SK-N-SH (cell line): ENCODE measurements around the gene LRRC32. TPM values are rescaled to one million over a fixed set of nuclear protein-coding genes. Genes with fewer than 3 reads are reported as not detected.

ENCODE experiments used
- CTCF ChIA-PET: fragments of 300-600, 350-600 bp; formaldehyde crosslinking; extraction: SDS; loops from one replicate; lab custom pipeline; 2021; lab: Yijun Ruan, JAX
- POLR2A ChIA-PET: fragments of 350-600 bp; sonication (Branson Sonifier 250); formaldehyde crosslinking; extraction: SDS; loops from one replicate; lab custom pipeline; 2020; ENCODE audit warnings: antibody characterized with exemption, inconsistent platforms; lab: Yijun Ruan, JAX
- DNase-seq: peaks from one replicate; pipeline ENCODE4 v3.0.0; 2012
- H2AFZ ChIP-seq: fragments of 200-600 bp; sonication (generic); 2 replicates; pipeline ENCODE4 v1.8.1; 2016; ENCODE audit warnings: antibody characterized with exemption, mild to moderate bottlenecking, low read depth
- H3F3A ChIP-seq: fragments of 200-600 bp; sonication (generic); replicated peaks from 2 replicates; pipeline ENCODE3; 2016; ENCODE audit warnings: antibody characterized with exemption, mild to moderate bottlenecking; ENCODE audit not compliant: insufficient read depth
- H3K27ac ChIP-seq, 2 experiments: fragments of 200-500 bp in 1 of 2; fragments of 200-600 bp in 1 of 2; sonication (Bioruptor generic) in 1 of 2; sonication (generic), shearing (Covaris generic) in 1 of 2; 2 replicates each; pipeline versions ENCODE4 v1.5.1 to v1.6.1; 2014 to 2016; ENCODE audit warnings: low read depth in 2 of 2, inconsistent platforms in 1 of 2, low read length in 1 of 2, mild to moderate bottlenecking in 1 of 2, mixed read lengths in 1 of 2
- H3K27me3 ChIP-seq: fragments of 200-600 bp; sonication (generic), shearing (Covaris generic); 2 replicates; pipeline ENCODE4 v1.6.1; 2016; ENCODE audit warnings: mixed run types; ENCODE audit not compliant: insufficient read depth
- H3K36me3 ChIP-seq, 2 experiments: fragments of 200-500 bp in 1 of 2; fragments of 200-600 bp in 1 of 2; sonication (Bioruptor generic) in 1 of 2; sonication (generic) in 1 of 2; replicated peaks in 1 of 2; 2 replicates each; pipeline versions ENCODE3 to v1.5.1; 2014 to 2016; ENCODE audit warnings: low read length in 1 of 2, mild to moderate bottlenecking in 1 of 2; ENCODE audit not compliant: insufficient read depth in 2 of 2, control insufficient read depth in 1 of 2
- H3K4me1 ChIP-seq, 2 experiments: fragments of 200-500 bp in 1 of 2; fragments of 200-600 bp in 1 of 2; sonication (Bioruptor generic) in 1 of 2; sonication (generic), shearing (Covaris generic) in 1 of 2; 2 replicates each; pipeline versions ENCODE4 v1.5.1 to v1.6.1; 2014 to 2016; ENCODE audit warnings: low read depth in 1 of 2, low read length in 1 of 2, mixed run types in 1 of 2; ENCODE audit not compliant: insufficient read depth in 2 of 2, control insufficient read depth in 1 of 2
- H3K4me2 ChIP-seq: fragments of 200-600 bp; sonication (generic), shearing (Covaris generic); 2 replicates; pipeline ENCODE4 v1.6.1; 2017; ENCODE audit warnings: mixed run types
- H3K4me3 ChIP-seq, 2 experiments: fragments of 200-500 bp in 1 of 2; fragments of 200-600 bp in 1 of 2; sonication (Bioruptor generic) in 1 of 2; sonication (generic), shearing (Covaris generic) in 1 of 2; 2 replicates each; pipeline versions ENCODE4 v1.5.1 to v1.8.1; 2014 to 2016; ENCODE audit warnings: low read depth in 2 of 2, inconsistent platforms in 1 of 2, low read length in 1 of 2, mild to moderate bottlenecking in 1 of 2, mixed read lengths in 1 of 2, moderate library complexity in 1 of 2
- H3K79me2 ChIP-seq: fragments of 200-600 bp; sonication (generic); 2 replicates; pipeline ENCODE4 v1.8.1; 2017; ENCODE audit warnings: mild to moderate bottlenecking; ENCODE audit not compliant: insufficient read depth
- H3K9ac ChIP-seq: fragments of 200-600 bp; sonication (generic); 2 replicates; pipeline ENCODE4 v1.6.1; 2017; ENCODE audit warnings: mixed run types
- H3K9me2 ChIP-seq: fragments of 200-600 bp; sonication (generic); 2 replicates; pipeline ENCODE4 v1.6.1; 2017; ENCODE audit warnings: mixed run types
- H3K9me3 ChIP-seq: fragments of 200-600 bp; sonication (generic); 2 replicates; pipeline ENCODE4 v1.6.1; 2017; ENCODE audit warnings: mixed run types, mild to moderate bottlenecking, moderate library complexity
- H4K20me1 ChIP-seq: fragments of 200-600 bp; sonication (generic); 2 replicates; pipeline ENCODE4 v1.6.1; 2017; ENCODE audit warnings: mild to moderate bottlenecking, mixed run types; ENCODE audit not compliant: insufficient read depth
- FOSL2 ChIP-seq: IDR thresholded peaks from 2 replicates; pipeline ENCODE4 v1.4.0; 2012; ENCODE audit warnings: low read depth, mild to moderate bottlenecking, moderate library complexity, borderline replicate concordance
- FOXM1 ChIP-seq: IDR thresholded peaks from 2 replicates; pipeline ENCODE4 v1.4.0; 2012; ENCODE audit warnings: low read depth, mild to moderate bottlenecking
- MEF2A ChIP-seq: IDR thresholded peaks from 2 replicates; pipeline ENCODE4 v1.4.0; 2012; ENCODE audit warnings: low read depth, borderline replicate concordance
- RAD21 ChIP-seq: IDR thresholded peaks from 2 replicates; pipeline ENCODE4 v1.6.1; 2012; ENCODE audit warnings: mild to moderate bottlenecking, low read length
- RCOR1 ChIP-seq: fragments of 150-350 bp; IDR thresholded peaks from 2 replicates; pipeline ENCODE4 v1.6.1; 2017; ENCODE audit warnings: antibody characterized with exemption, low read length
- REST ChIP-seq: IDR thresholded peaks from 2 replicates; pipeline ENCODE4 v1.6.1; 2012; ENCODE audit warnings: mild to moderate bottlenecking, low read depth, low read length, moderate library complexity
- SIN3A ChIP-seq: IDR thresholded peaks from 2 replicates; pipeline ENCODE4 v1.6.1; 2012; ENCODE audit warnings: low read depth, mild to moderate bottlenecking, low read length, moderate library complexity, borderline replicate concordance
- SMC3 ChIP-seq: IDR thresholded peaks from 2 replicates; pipeline ENCODE4 v1.6.1; 2012; ENCODE audit warnings: low read depth, low read length, improper control_type of control experiment
- TAF1 ChIP-seq: IDR thresholded peaks from 2 replicates; pipeline ENCODE4 v1.6.1; 2012; ENCODE audit warnings: low read depth, mild to moderate bottlenecking, low read length, moderate library complexity, borderline replicate concordance
- USF1 ChIP-seq: IDR thresholded peaks from 2 replicates; pipeline ENCODE4 v1.4.0; 2012; ENCODE audit warnings: low read depth, borderline replicate concordance
- WGBS: methylation state at CpG from one replicate; pipeline ENCODE4 v1.1.6; 2017; ENCODE audit warnings: low lambda C conversion rate; 5-methylcytosine and 5-hydroxymethylcytosine counted together
- polyA plus RNA-seq, 3 experiments: library from polyadenylated mRNA; depleted of rRNA; stranded (reverse); fragments of >200 nt; gene quantifications; 2 replicates each; pipeline ENCODE4 v1.2.3, GENCODE V29; 2012
- TF ChIP-seq, protein P1 (sequence below): fragments of 200-600 bp; sonication (generic); IDR thresholded peaks from 2 replicates; pipeline ENCODE4 v1.6.1; 2017; ENCODE audit warnings: antibody characterized with exemption, mild to moderate bottlenecking, moderate library complexity

LRRC32 gene
- polyA plus RNA-seq, 1 of the 3 experiments (the other 2 are of a cell fraction) = 0.43 TPM

GRCh38 chr11:76702336-76703128, 32.0 kb upstream of the LRRC32 start:
- Histone ChIP-seq H3K36me3 (no peaks in the 10 kb centered on the region), H3K4me3 (no peak overlapping the region), H3K9me3 (no peaks in the 10 kb centered on the region), H3K9ac (no peak overlapping the region), H3K4me2 (no peak overlapping the region), H3K27ac (no peak overlapping the region), H3K27me3 (no peaks in the 10 kb centered on the region), H3K79me2 (no peaks in the 10 kb centered on the region), H3K4me1 (peaks cover 10 to 17% of the 10 kb centered on the region in 2 experiments; a peak in 3 of 4 replicates), H4K20me1 (no peaks in the 10 kb centered on the region), H2AFZ (no peak overlapping the region), H3F3A (peaks cover 11% of the 10 kb centered on the region)
- DNase-seq = no peak
- WGBS = 67% methylated on average over 3 of the region's 3 CpGs
- CTCF ChIA-PET = interaction anchor here (1.3 to 4.0 kb wide), 3 partner anchors 19 to 219 kb away, joined by 3 to 25 read pairs (median 7); no protein-coding TSS in a partner anchor
- no peak for TF ChIP-seq REST
- TF ChIP-seq TAF1 = no peak
- TF ChIP-seq FOXM1 = no peak
- no peak for TF ChIP-seq SMC3
- no peak for TF ChIP-seq USF1
- no peak for TF ChIP-seq RCOR1
- no peak for TF ChIP-seq RAD21
- TF ChIP-seq FOSL2 = no peak
- TF ChIP-seq SIN3A = no peak
- TF ChIP-seq MEF2A = no peak
- TF ChIP-seq, protein P1, sequence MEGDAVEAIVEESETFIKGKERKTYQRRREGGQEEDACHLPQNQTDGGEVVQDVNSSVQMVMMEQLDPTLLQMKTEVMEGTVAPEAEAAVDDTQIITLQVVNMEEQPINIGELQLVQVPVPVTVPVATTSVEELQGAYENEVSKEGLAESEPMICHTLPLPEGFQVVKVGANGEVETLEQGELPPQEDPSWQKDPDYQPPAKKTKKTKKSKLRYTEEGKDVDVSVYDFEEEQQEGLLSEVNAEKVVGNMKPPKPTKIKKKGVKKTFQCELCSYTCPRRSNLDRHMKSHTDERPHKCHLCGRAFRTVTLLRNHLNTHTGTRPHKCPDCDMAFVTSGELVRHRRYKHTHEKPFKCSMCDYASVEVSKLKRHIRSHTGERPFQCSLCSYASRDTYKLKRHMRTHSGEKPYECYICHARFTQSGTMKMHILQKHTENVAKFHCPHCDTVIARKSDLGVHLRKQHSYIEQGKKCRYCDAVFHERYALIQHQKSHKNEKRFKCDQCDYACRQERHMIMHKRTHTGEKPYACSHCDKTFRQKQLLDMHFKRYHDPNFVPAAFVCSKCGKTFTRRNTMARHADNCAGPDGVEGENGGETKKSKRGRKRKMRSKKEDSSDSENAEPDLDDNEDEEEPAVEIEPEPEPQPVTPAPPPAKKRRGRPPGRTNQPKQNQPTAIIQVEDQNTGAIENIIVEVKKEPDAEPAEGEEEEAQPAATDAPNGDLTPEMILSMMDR = no peak
- TF ChIP-seq, all 33 proteins: peak for 0
- POLR2A ChIA-PET = no interaction called here
- H3K9me2 ChIP-seq = no peaks in the 10 kb centered on the region
